Neural crest cell (in vitro differentiated cells): ENCODE data around the gene HPD. TPM values are rescaled to one million over a fixed set of nuclear protein-coding genes. Genes with fewer than 3 reads are reported as not detected.

Source experiments
- DNase-seq: peaks from one replicate; pipeline ENCODE4 v3.0.0; 2021; ENCODE audit warnings: low read depth, mixed read lengths, low spot score
- H3K27ac Mint-ChIP-seq: one replicate; pipeline ENCODE4 v1.8.0; 2021; ENCODE audit warnings: mild to moderate bottlenecking, mixed read lengths; ENCODE audit not compliant: unreplicated experiment
- H3K27me3 Mint-ChIP-seq: 2 replicates; pipeline ENCODE4 v1.8.0; 2021; ENCODE audit warnings: low read depth, mild to moderate bottlenecking, mixed read lengths
- H3K36me3 Mint-ChIP-seq: 2 replicates; pipeline ENCODE4 v1.8.0; 2021; ENCODE audit warnings: low read depth, mild to moderate bottlenecking, mixed read lengths
- H3K4me1 Mint-ChIP-seq: 2 replicates; pipeline ENCODE4 v1.8.0; 2021; ENCODE audit warnings: mixed read lengths
- H3K4me3 Mint-ChIP-seq: one replicate; pipeline ENCODE4 v1.8.0; 2021; ENCODE audit warnings: mild to moderate bottlenecking, mixed read lengths
- H3K9me3 Mint-ChIP-seq: 2 replicates; pipeline ENCODE4 v1.8.0; 2021; ENCODE audit warnings: mixed read lengths
- CTCF ChIP-seq: fragments of 200-600 bp; sonication (generic); conservative IDR thresholded peaks from 2 replicates; pipeline ENCODE4 v1.5.0; 2021; ENCODE audit warnings: antibody characterized with exemption, mild to moderate bottlenecking
- total RNA-seq: library from RNA; stranded (reverse); gene quantifications from 2 replicates; pipeline ENCODE4 v1.2.1, GENCODE V29; 2021

Gene HPD
- total RNA-seq, 1 donor from 2014 or later = 0.21 TPM

DNA sequence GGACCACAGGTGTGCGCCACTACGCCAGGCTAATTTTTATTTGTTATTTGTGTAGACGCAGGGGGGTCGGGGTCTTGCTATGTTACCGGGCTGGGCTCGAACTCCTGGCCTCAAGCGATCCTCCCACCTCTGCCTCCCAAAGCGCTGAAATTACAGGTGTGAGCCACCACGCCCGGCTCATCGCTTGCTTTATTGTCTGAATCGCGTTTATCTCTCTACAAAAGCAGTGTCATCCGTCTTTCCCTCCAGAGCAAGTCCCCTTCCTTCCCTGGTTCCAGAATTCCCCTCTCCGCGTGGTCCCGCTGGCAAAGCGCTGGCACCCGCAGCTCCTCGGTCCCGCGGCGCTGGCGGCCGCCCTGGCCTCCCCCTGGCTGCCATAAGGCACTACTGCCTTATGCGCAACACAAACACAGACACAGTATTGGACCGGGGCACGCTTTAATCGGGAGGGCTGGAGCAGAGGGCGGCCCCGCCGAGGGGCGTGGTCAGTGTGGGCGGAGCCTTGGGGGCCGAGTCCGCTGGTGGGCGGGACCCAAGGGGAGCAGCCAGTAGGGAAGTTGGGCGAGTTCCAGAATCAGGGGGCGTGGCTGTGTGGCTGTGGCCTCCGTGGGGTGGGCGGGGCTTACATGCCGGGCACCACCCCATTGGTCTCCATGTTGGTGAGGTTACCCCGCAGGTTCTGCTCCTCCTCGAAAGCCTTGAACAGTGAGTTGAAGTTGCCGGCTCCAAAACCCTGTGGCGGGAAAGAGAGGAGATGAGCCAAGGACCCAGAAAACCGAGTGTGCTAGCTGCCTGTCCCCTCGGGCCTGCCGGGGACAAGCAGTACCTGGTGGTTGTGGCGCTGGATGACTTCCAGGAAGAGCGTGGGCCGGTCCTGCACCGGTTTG, 19.3 kb downstream of the HPD start:
- Mint-ChIP-seq H3K4me3 (peak overlapping the region; percentile 97), H3K4me1 (peaks cover 25% of the 10 kb centered on the region), H3K9me3 (peaks cover 3% of the 10 kb centered on the region), H3K27ac (peak overlapping the region; percentile 96), H3K36me3 (no peaks in the 10 kb centered on the region), H3K27me3 (peaks cover 5% of the 10 kb centered on the region)
- peak; percentile 100 for DNase-seq
- peak; percentile 52 for TF ChIP-seq CTCF

- TF ChIP-seq CTCF = no peak
- H3K36me3 Mint-ChIP-seq = no peaks in the 10 kb centered on the region
- H3K27ac Mint-ChIP-seq = no peak overlapping the region
- no peak for DNase-seq
- H3K4me3 Mint-ChIP-seq = peak overlapping the region; percentile 12
- peaks cover 3% of the 10 kb centered on the region for H3K9me3 Mint-ChIP-seq
- peaks cover 5% of the 10 kb centered on the region for H3K27me3 Mint-ChIP-seq
- H3K4me1 Mint-ChIP-seq = peaks cover 19% of the 10 kb centered on the region
Measured at GRCh38 chr12:121838126-121838525, 20.5 kb downstream of the HPD start.

DNA sequence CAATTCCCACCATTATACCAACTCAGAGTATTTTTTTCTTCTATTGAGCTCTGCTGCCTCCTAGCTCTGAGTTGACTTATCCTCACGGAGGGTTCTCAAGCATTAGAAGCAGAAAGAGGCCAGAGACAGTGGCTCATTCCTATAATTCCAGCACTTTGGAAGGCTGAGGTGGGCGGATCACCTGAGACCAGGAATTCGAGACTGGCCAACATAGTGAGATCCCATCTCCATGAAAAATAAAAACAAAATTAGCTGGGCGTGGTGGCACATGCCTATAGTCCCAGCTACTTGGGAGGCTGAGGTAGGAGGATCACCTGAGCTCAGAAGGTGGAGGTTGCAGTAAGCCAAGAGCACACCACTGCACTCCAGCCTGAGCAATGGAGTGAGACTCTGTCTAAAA, 21.0 kb downstream of the HPD start:
- Mint-ChIP-seq H3K27ac (no peak overlapping the region), H3K9me3 (peaks cover 3% of the 10 kb centered on the region), H3K4me1 (peaks cover 18% of the 10 kb centered on the region), H3K4me3 (peak overlapping the region; percentile 35), H3K27me3 (peaks cover 5% of the 10 kb centered on the region), H3K36me3 (no peaks in the 10 kb centered on the region)
- TF ChIP-seq CTCF = no peak
- no peak for DNase-seq

DNA sequence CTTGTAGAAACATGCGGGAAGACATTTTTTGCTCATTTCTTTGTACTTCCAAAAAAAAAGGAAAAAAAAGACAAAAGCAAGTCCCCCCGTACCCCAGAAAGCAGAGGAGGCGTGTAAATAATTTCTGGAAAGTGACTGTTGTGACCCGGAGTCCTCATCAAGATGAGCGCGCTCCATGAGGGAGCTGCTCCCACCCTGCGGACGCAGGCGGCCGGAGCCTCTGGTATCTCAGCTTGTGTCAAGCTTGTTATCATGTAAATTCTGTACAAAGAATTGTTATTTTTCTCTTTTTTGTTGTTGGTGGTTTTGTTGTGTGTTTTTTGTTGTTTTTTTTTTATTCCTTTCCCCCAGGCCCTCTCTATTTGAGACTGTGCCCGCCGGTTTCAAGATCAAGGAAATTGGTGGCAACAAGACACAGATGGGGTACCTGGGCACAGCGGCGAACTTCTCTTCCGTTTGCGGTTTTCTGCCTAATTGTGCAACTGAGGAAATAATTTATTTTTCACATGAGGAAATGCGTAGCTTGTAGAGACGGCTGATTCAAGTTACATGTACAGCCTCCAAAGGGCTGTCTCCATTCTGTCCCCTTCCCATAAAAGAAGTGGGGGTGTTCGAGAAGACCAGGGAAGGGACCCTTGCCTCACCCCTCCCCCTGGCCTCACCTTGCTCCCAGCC, 27.0 kb downstream of the HPD start:
- no peaks in the 10 kb centered on the region for H3K4me1 Mint-ChIP-seq
- no peak overlapping the region for H3K4me3 Mint-ChIP-seq
- H3K27me3 Mint-ChIP-seq = peaks cover 3% of the 10 kb centered on the region
- H3K36me3 Mint-ChIP-seq = peaks cover 14% of the 10 kb centered on the region
- no peak for TF ChIP-seq CTCF
- no peak overlapping the region for H3K27ac Mint-ChIP-seq
- no peak for DNase-seq
- H3K9me3 Mint-ChIP-seq = no peaks in the 10 kb centered on the region

DNA sequence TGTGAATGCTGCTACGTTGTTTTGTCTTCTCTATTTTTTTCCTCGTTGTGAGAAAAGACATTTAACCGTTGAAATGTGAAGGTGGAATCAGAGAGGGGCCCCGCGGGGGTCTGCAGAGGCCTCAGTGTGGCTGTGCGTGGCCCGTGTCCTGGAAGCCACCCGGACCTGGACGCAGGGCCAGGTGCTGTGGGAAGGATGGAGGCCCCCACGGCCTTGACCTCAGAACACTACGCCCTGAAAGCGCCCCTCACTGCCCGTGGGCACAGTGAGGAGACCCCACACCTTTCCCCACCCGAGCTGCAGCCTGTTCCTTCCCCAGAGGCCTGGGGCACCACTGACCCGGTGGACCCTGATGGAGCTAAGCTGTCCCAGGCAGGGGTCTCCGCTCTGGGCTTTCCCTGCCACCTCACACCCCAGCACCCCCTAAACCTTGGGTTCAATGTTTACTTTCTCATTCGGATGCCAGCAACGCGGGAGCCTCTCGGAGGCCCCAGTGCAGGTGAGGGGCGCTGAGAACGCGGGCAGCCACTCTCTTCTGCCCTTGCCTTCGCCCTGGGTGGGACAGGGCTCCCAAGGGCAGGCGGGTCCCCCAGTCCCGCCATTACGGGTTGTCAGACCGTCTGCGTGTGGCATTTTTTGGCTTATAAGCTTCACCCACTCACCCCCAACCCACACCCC, 27.9 kb downstream of the HPD start:
- Mint-ChIP-seq H3K36me3 (peaks cover 19% of the 10 kb centered on the region), H3K4me1 (no peaks in the 10 kb centered on the region), H3K27me3 (no peaks in the 10 kb centered on the region), H3K27ac (no peak overlapping the region), H3K9me3 (no peaks in the 10 kb centered on the region), H3K4me3 (no peak overlapping the region)
- no peak for TF ChIP-seq CTCF
- no peak for DNase-seq
